WERI-Rb-1 (cell line): ENCODE measurements around the gene NFIX.

Experiments used
- DNase-seq: peaks from one replicate; pipeline ENCODE4 v3.0.0-alpha.2; 2020
- H3K27ac ChIP-seq: fragments of 250-450 bp; sonication (Bioruptor Pico); 2 replicates; pipeline ENCODE4 v1.5.1; 2020; ENCODE audit warnings: mild to moderate bottlenecking, moderate library complexity
- H3K27me3 ChIP-seq: fragments of 250-450 bp; sonication (Bioruptor Pico); 2 replicates; pipeline ENCODE4 v1.5.1; 2021; ENCODE audit warnings: mild to moderate bottlenecking, low read depth, moderate library complexity; ENCODE audit not compliant: insufficient read depth, severe bottlenecking
- H3K36me3 ChIP-seq: fragments of 250-450 bp; sonication (Bioruptor Pico); 2 replicates; pipeline ENCODE4 v1.5.1; 2020; ENCODE audit warnings: mild to moderate bottlenecking, moderate library complexity
- H3K4me3 ChIP-seq: 2 replicates; pipeline ENCODE4 v1.5.1; 2011; ENCODE audit warnings: low read depth, mild to moderate bottlenecking, control low read depth, low read length
- H3K9me3 ChIP-seq: fragments of 250-450 bp; sonication (Bioruptor Pico); 2 replicates; pipeline ENCODE4 v1.5.1; 2021; ENCODE audit warnings: mild to moderate bottlenecking, moderate library complexity; ENCODE audit not compliant: severe bottlenecking
- CTCF ChIP-seq: IDR thresholded peaks from 2 replicates; pipeline ENCODE4 v1.5.1; 2011; ENCODE audit warnings: low read depth, mild to moderate bottlenecking, control low read depth, inconsistent platforms, low read length

NFIX gene

GRCh38 chr19:13045812-13046211 is 50.5 kb downstream of the NFIX start:
- Histone ChIP-seq H3K9me3 (no peaks in the 10 kb centered on the region), H3K27ac (no peak overlapping the region), H3K27me3 (no peaks in the 10 kb centered on the region), H3K4me3 (no peak overlapping the region), H3K36me3 (no peaks in the 10 kb centered on the region)
- no peak for DNase-seq
- TF ChIP-seq CTCF, result no peak

- Histone ChIP-seq H3K27ac (no peak overlapping the region), H3K4me3 (no peak overlapping the region), H3K27me3 (no peaks in the 10 kb centered on the region), H3K9me3 (no peaks in the 10 kb centered on the region), H3K36me3 (no peaks in the 10 kb centered on the region)
- no peak for TF ChIP-seq CTCF
- DNase-seq, result no peak
Measured at GRCh38 chr19:13047374-13047773, 52.1 kb downstream of the NFIX start.

- no peak for TF ChIP-seq CTCF
- no peak overlapping the region for H3K27ac ChIP-seq
- no peaks in the 10 kb centered on the region for H3K9me3 ChIP-seq
- H3K36me3 ChIP-seq, result no peaks in the 10 kb centered on the region
- no peaks in the 10 kb centered on the region for H3K27me3 ChIP-seq
- no peak overlapping the region for H3K4me3 ChIP-seq
- no peak for DNase-seq
Measured at GRCh38 chr19:13050274-13050673, 55.0 kb downstream of the NFIX start.

GRCh38 chr19:13051557-13052165 is 56.4 kb downstream of the NFIX start:
- Histone ChIP-seq H3K4me3 (peak overlapping the region; percentile 18; the same call in 1 of the 2 replicates), H3K36me3 (no peaks in the 10 kb centered on the region), H3K27ac (no peak overlapping the region; the same call in 1 of the 2 replicates), H3K9me3 (no peaks in the 10 kb centered on the region), H3K27me3 (no peaks in the 10 kb centered on the region)
- no peak for TF ChIP-seq CTCF
- peak; percentile 75 for DNase-seq

- no peak for TF ChIP-seq CTCF
- Histone ChIP-seq H3K27me3 (no peaks in the 10 kb centered on the region), H3K36me3 (no peaks in the 10 kb centered on the region), H3K4me3 (no peak overlapping the region), H3K27ac (no peak overlapping the region), H3K9me3 (no peaks in the 10 kb centered on the region)
- DNase-seq, result no peak
Measured at GRCh38 chr19:13052447-13053175, 57.3 kb downstream of the NFIX start.
